Right atrium auricular region (tissue), 2 donors: ENCODE data around the gene ABCA12. TPM values are rescaled to one million over a fixed set of nuclear protein-coding genes. Genes with fewer than 3 reads are reported as not detected.

Source experiments
- DNase-seq: peaks from one replicate; pipeline ENCODE4 v3.0.0-alpha.2; 2019; ENCODE audit warnings: low spot score
- H3K27ac ChIP-seq, 2 donors: fragments of 200-600 bp; sonication (generic); 1 replicate in 1 of 2; 2 replicates in 1 of 2; pipeline ENCODE4 v1.5.1; 2016 to 2019
- H3K27me3 ChIP-seq, 2 donors: fragments of 200-600 bp; sonication (generic); one replicate each; pipeline versions ENCODE4 v1.5.1 to v1.6.0; 2017 to 2019
- H3K36me3 ChIP-seq: fragments of 200-600 bp; sonication (generic); one replicate; pipeline ENCODE4 v1.5.1; 2016
- H3K4me1 ChIP-seq, 2 donors: fragments of 200-600 bp; sonication (generic); one replicate each; pipeline versions ENCODE4 v1.5.1 to v1.6.0; 2017 to 2019
- H3K4me3 ChIP-seq, 2 donors: fragments of 200-600 bp; sonication (generic); 1 replicate in 1 of 2; 2 replicates in 1 of 2; pipeline ENCODE4 v1.5.1; 2017 to 2019; ENCODE audit warnings: mild to moderate bottlenecking in 1 of 2, moderate library complexity in 1 of 2
- H3K9me3 ChIP-seq, 2 donors: fragments of 200-600 bp; sonication (generic); one replicate each; pipeline ENCODE4 v1.5.1; 2019
- CTCF ChIP-seq, 2 donors: fragments of 200-600 bp; sonication (generic); IDR thresholded peaks; one replicate each; pipeline ENCODE4 v1.5.1; 2019; ENCODE audit warnings: antibody characterized with exemption in 2 of 2
- total RNA-seq, 2 donors: library from RNA; depleted of rRNA; stranded (reverse); fragments of >200 nt; gene quantifications; one replicate each; pipeline ENCODE4 v1.1.0, GENCODE V29; 2016

Gene ABCA12
- total RNA-seq, 2 donors from 2014 or later, result 0.04 TPM; not detected in 1

DNA sequence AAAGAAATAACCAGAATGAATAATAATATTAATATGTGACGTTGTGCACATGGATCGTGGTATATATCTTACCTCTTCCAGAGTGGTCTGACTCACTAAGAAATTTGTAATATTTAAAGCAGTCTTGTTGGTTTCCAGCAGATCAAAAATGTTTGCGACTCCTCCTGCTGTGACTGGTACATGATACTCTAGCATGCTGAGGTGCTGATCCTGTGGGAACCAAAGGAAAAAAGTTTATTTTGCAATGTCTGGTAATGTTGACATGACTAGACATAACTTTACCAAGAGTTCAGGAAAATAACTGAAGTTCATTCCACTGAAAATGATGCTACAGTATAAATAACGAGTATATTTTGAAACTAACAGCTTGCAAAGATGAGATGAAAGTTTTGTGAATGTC lies 204.4 kb downstream of the ABCA12 start:
- no peaks in the 10 kb centered on the region for H3K9me3 ChIP-seq
- H3K27me3 ChIP-seq, result no peaks in the 10 kb centered on the region
- no peak for TF ChIP-seq CTCF (IDR thresholded peaks at IDR 0.05)
- no peak overlapping the region for H3K27ac ChIP-seq
- DNase-seq, result no peak
- H3K4me3 ChIP-seq, result no peak overlapping the region
- H3K36me3 ChIP-seq, result no peaks in the 10 kb centered on the region
- no peaks in the 10 kb centered on the region for H3K4me1 ChIP-seq

DNA sequence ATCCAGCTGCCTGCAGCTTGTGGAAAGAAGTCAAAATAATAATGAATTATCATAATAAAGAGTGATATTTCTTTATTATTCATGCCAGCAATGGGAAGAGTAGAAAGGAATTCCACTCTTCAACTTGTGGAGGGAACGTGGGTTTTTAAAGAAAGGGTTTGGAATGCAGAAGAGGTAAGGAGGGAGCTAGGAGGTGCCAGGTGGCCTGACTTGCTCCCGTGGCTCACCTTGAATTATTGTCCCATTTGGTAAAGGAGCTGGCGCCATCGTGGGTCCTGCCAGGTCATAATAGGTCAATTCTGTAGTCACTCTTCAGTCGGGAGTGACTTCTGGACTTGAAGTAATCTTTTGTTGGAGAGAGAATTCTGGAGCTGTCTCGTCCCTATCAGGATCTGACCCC lies 233.8 kb downstream of the ABCA12 start:
- Histone ChIP-seq H3K36me3 (no peaks in the 10 kb centered on the region), H3K27ac (no peak overlapping the region), H3K27me3 (no peaks in the 10 kb centered on the region), H3K4me3 (no peak overlapping the region), H3K4me1 (no peaks in the 10 kb centered on the region), H3K9me3 (no peaks in the 10 kb centered on the region)
- TF ChIP-seq CTCF (IDR thresholded peaks at IDR 0.05), result no peak
- no peak for DNase-seq

- H3K9me3 ChIP-seq, result no peaks in the 10 kb centered on the region
- no peak overlapping the region for H3K27ac ChIP-seq
- H3K36me3 ChIP-seq, result no peaks in the 10 kb centered on the region
- no peak overlapping the region for H3K4me3 ChIP-seq
- no peak for TF ChIP-seq CTCF (IDR thresholded peaks at IDR 0.05)
- no peak for DNase-seq
- H3K27me3 ChIP-seq, result no peaks in the 10 kb centered on the region
- H3K4me1 ChIP-seq, result no peaks in the 10 kb centered on the region
Measured at GRCh38 chr2:214904176-214904575, 234.2 kb downstream of the ABCA12 start.

- Histone ChIP-seq H3K27ac (no peak overlapping the region), H3K4me1 (no peaks in the 10 kb centered on the region), H3K27me3 (no peaks in the 10 kb centered on the region), H3K9me3 (no peaks in the 10 kb centered on the region), H3K4me3 (no peak overlapping the region), H3K36me3 (no peaks in the 10 kb centered on the region)
- DNase-seq, result no peak
- no peak for TF ChIP-seq CTCF (IDR thresholded peaks at IDR 0.05)
Measured at GRCh38 chr2:214902286-214902685, 236.1 kb downstream of the ABCA12 start.

DNA sequence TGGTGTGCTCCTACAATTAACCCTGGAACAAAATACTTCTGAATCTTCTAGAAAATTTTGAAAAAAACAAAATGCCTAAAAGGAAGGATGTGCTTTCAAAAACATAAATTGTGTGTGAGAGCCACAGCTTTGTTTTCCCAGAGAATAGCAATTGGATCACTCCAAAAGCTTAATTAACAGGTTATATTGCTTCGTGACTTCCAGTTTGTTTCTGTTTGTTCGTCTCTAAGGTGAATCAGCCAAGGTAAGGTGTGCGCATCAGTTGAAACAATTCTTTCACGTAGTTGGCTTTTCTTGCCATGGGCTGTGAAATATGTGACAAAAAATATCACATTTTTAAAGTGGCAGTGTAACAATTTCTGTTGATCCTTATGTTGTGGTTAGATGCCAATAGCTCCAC lies 238.7 kb downstream of the ABCA12 start:
- no peaks in the 10 kb centered on the region for H3K9me3 ChIP-seq
- H3K4me3 ChIP-seq, result no peak overlapping the region
- no peak for DNase-seq
- no peaks in the 10 kb centered on the region for H3K36me3 ChIP-seq
- TF ChIP-seq CTCF (IDR thresholded peaks at IDR 0.05), result no peak
- no peak overlapping the region for H3K27ac ChIP-seq
- H3K4me1 ChIP-seq, result no peaks in the 10 kb centered on the region
- no peaks in the 10 kb centered on the region for H3K27me3 ChIP-seq

- H3K36me3 ChIP-seq, result no peaks in the 10 kb centered on the region
- H3K4me3 ChIP-seq, result no peak overlapping the region
- TF ChIP-seq CTCF (IDR thresholded peaks at IDR 0.05), result no peak
- DNase-seq, result no peak
- H3K4me1 ChIP-seq, result no peaks in the 10 kb centered on the region
- no peak overlapping the region for H3K27ac ChIP-seq
- no peaks in the 10 kb centered on the region for H3K9me3 ChIP-seq
- no peaks in the 10 kb centered on the region for H3K27me3 ChIP-seq
Measured at GRCh38 chr2:214896274-214896673, 242.2 kb downstream of the ABCA12 start.
